CD14-positive monocyte (primary cell): ENCODE data around the gene TUBG2. TPM values are rescaled to one million over a fixed set of nuclear protein-coding genes. Genes with fewer than 3 reads are reported as not detected.

Experiments used
- DNase-seq, 3 donors: peaks; one replicate each; pipeline ENCODE4 v3.0.0-alpha.2; 2011 to 2022
- H2AFZ ChIP-seq: 2 replicates; pipeline ENCODE4 v1.6.0; 2012; ENCODE audit warnings: mild to moderate bottlenecking, low read depth, low read length, inconsistent platforms; ENCODE audit not compliant: insufficient read depth, poor library complexity, severe bottlenecking
- H3K27ac ChIP-seq, 2 donors: 1 replicate in 1 of 2; 2 replicates in 1 of 2; pipeline ENCODE4 v1.5.1; 2012 to 2013; ENCODE audit warnings: low read length in 2 of 2, control low read depth in 1 of 2, inconsistent platforms in 1 of 2, low read depth in 1 of 2, mild to moderate bottlenecking in 1 of 2
- H3K27me3 ChIP-seq, 2 donors: one replicate each; pipeline versions ENCODE4 v1.6.0 to v1.6.1; 2011 to 2013; ENCODE audit warnings: low read length in 2 of 2; ENCODE audit not compliant: control insufficient read depth in 2 of 2, insufficient read depth in 2 of 2
- H3K36me3 ChIP-seq, 2 donors: replicated peaks in 1 of 2; 1 replicate in 1 of 2; 2 replicates in 1 of 2; pipeline versions ENCODE4 v1.5.1 to v1.6.1; 2012 to 2013; ENCODE audit warnings: low read length in 2 of 2, control low read depth in 1 of 2, inconsistent platforms in 1 of 2, mild to moderate bottlenecking in 1 of 2; ENCODE audit not compliant: insufficient read depth in 2 of 2, control insufficient read depth in 1 of 2
- H3K4me1 ChIP-seq, 2 donors: 1 replicate in 1 of 2; 2 replicates in 1 of 2; pipeline versions ENCODE4 v1.5.1 to v1.6.1; 2012 to 2013; ENCODE audit warnings: low read length in 2 of 2, control low read depth in 1 of 2, inconsistent platforms in 1 of 2, mild to moderate bottlenecking in 1 of 2, moderate library complexity in 1 of 2; ENCODE audit not compliant: insufficient read depth in 2 of 2, control insufficient read depth in 1 of 2
- H3K4me2 ChIP-seq: replicated peaks from 2 replicates; pipeline ENCODE3; 2012; ENCODE audit warnings: low read length, moderate library complexity, mild to moderate bottlenecking; ENCODE audit not compliant: poor library complexity, severe bottlenecking; ENCODE audit errors: extremely low read depth
- H3K4me3 ChIP-seq, 3 experiments: fragments of 200-600 bp in 1 of 3; sonication (generic) in 1 of 3; replicated peaks in 1 of 3; 1 replicate in 2 of 3; 2 replicates in 1 of 3; pipeline ENCODE4 v1.5.1; 2011 to 2013; ENCODE audit warnings: low read length in 3 of 3, mild to moderate bottlenecking in 3 of 3, control low read depth in 2 of 3, low read depth in 2 of 3, inconsistent platforms in 1 of 3, moderate library complexity in 1 of 3
- H3K79me2 ChIP-seq: 2 replicates; pipeline ENCODE4 v1.6.0; 2012; ENCODE audit warnings: mild to moderate bottlenecking, control low read depth, inconsistent platforms, low read length, moderate library complexity; ENCODE audit not compliant: insufficient read depth
- H3K9ac ChIP-seq: 2 replicates; pipeline ENCODE4 v1.6.0; 2017; ENCODE audit warnings: low read length, mild to moderate bottlenecking; ENCODE audit not compliant: insufficient read depth, poor library complexity, severe bottlenecking
- H3K9me3 ChIP-seq, 2 donors: replicated peaks in 1 of 2; 1 replicate in 1 of 2; 2 replicates in 1 of 2; pipeline versions ENCODE4 v1.5.1 to v1.6.1; 2012 to 2013; ENCODE audit warnings: low read length in 2 of 2, control low read depth in 1 of 2; ENCODE audit not compliant: control insufficient read depth in 1 of 2, insufficient read depth in 1 of 2
- H4K20me1 ChIP-seq: 2 replicates; pipeline ENCODE4 v1.6.0; 2012; ENCODE audit warnings: mild to moderate bottlenecking, low read length, control low read depth, moderate library complexity; ENCODE audit not compliant: insufficient read depth
- H3K27ac Mint-ChIP-seq, 7 donors: one replicate each; pipeline ENCODE4 v1.8.0; 2020; ENCODE audit warnings: mild to moderate bottlenecking in 7 of 7, mixed read lengths in 7 of 7, moderate library complexity in 6 of 7, inconsistent platforms in 2 of 7
- H3K27me3 Mint-ChIP-seq, 3 donors: one replicate each; pipeline ENCODE4 v1.8.0; 2021 to 2022; ENCODE audit warnings: low read depth in 3 of 3, mild to moderate bottlenecking in 3 of 3, mixed read lengths in 3 of 3, moderate library complexity in 3 of 3, inconsistent platforms in 1 of 3
- H3K36me3 Mint-ChIP-seq, 2 donors: one replicate each; pipeline ENCODE4 v1.8.0; 2020; ENCODE audit warnings: mixed read lengths in 2 of 2, inconsistent platforms in 1 of 2, mild to moderate bottlenecking in 1 of 2
- H3K4me1 Mint-ChIP-seq: one replicate; pipeline ENCODE4 v1.8.0; 2020; ENCODE audit warnings: mild to moderate bottlenecking, mixed read lengths
- H3K4me3 Mint-ChIP-seq, 2 donors: one replicate each; pipeline ENCODE4 v1.8.0; 2020; ENCODE audit warnings: mild to moderate bottlenecking in 2 of 2, mixed read lengths in 2 of 2, moderate library complexity in 1 of 2
- H3K9me3 Mint-ChIP-seq, 7 donors: one replicate each; pipeline ENCODE4 v1.8.0; 2020 to 2022; ENCODE audit warnings: mixed read lengths in 7 of 7, mild to moderate bottlenecking in 6 of 7, moderate library complexity in 6 of 7, inconsistent platforms in 2 of 7
- CTCF ChIP-seq: fragments of 200-600 bp; IDR thresholded peaks from one replicate; pipeline ENCODE4 v1.8.0; 2022; ENCODE audit warnings: antibody characterized with exemption, mild to moderate bottlenecking
- WGBS: methylation state at CpG from one replicate; pipeline ENCODE4 v1.1.5; 2013; ENCODE audit warnings: missing lambda C conversion rate; ENCODE audit not compliant: insufficient coverage; 5-methylcytosine and 5-hydroxymethylcytosine counted together
- intact Hi-C, 2 donors: fragments of 100-400 bp; cut with micrococcal nuclease; formaldehyde crosslinking; loops; one replicate each; pipeline versions ENCODE4 v1.15.0 to v1.15.1; 2023
- polyA plus RNA-seq, 3 donors: library from polyadenylated mRNA; depleted of rRNA in 1 of 3; unstranded in 2 of 3; stranded (reverse) in 1 of 3; fragments of 300-500 nt in 2 of 3; fragments of >200 nt in 1 of 3; fragmentation: Illumina TruSeq in 2 of 3; gene quantifications; 1 replicate in 2 of 3; 2 replicates in 1 of 3; pipeline ENCODE4 v1.2.3, GENCODE V29; 2012 to 2021

The TUBG2 gene
- polyA plus RNA-seq, 3 donors: 0.31 to 7.3 (median 0.47) TPM

- intact Hi-C loops: no loop called here
- TF ChIP-seq CTCF: no peak
- no peak overlapping the region for H3K27ac Mint-ChIP-seq
- Histone ChIP-seq H3K27me3 (peaks cover 14 to 17% of the 10 kb centered on the region in 2 donors), H3K9me3 (peaks cover 0 to 9% of the 10 kb centered on the region in 2 donors), H3K4me3 (no peak overlapping the region), H3K4me1 (peaks cover 5 to 11% of the 10 kb centered on the region in 2 donors), H3K27ac (no peak overlapping the region), H3K79me2 (no peaks in the 10 kb centered on the region), H4K20me1 (no peaks in the 10 kb centered on the region), H2AFZ (no peak overlapping the region), H3K9ac (no peak overlapping the region), H3K36me3 (no peaks in the 10 kb centered on the region), H3K4me2 (no peak overlapping the region)
- H3K9me3 Mint-ChIP-seq: peaks cover 0 to 12% (median 4%) of the 10 kb centered on the region in 7 donors
- no peak for DNase-seq
- no peak overlapping the region for H3K4me3 Mint-ChIP-seq
- peaks cover 3% of the 10 kb centered on the region in 2 donors for H3K36me3 Mint-ChIP-seq
- WGBS: 92% methylated on average over 25 of the region's 27 CpGs
- H3K4me1 Mint-ChIP-seq: peaks cover 11% of the 10 kb centered on the region
- peaks cover 24 to 36% (median 26%) of the 10 kb centered on the region in 3 donors for H3K27me3 Mint-ChIP-seq
These were observed 28.7 kb downstream of the TUBG2 start for GRCh38 chr17:42687707-42688320.

- no peak for TF ChIP-seq CTCF
- Mint-ChIP-seq H3K36me3 (peaks cover 0 to under 1% of the 10 kb centered on the region in 2 donors), H3K9me3 (no peaks in the 10 kb centered on the region), H3K4me3 (no peak overlapping the region), H3K27ac (peak overlapping the region in 1 of 7 donors; percentile 37), H3K27me3 (peaks cover 0 to 12% (median under 1%) of the 10 kb centered on the region in 3 donors), H3K4me1 (no peaks in the 10 kb centered on the region)
- 91% methylated on average over 8 of the region's 10 CpGs for WGBS
- Histone ChIP-seq H2AFZ (no peak overlapping the region), H3K4me1 (no peaks in the 10 kb centered on the region), H3K9me3 (no peaks in the 10 kb centered on the region), H3K36me3 (no peaks in the 10 kb centered on the region), H3K27ac (no peak overlapping the region), H3K4me2 (no peak overlapping the region), H3K9ac (no peak overlapping the region), H3K4me3 (no peak overlapping the region), H3K79me2 (no peaks in the 10 kb centered on the region), H4K20me1 (no peaks in the 10 kb centered on the region), H3K27me3 (no peaks in the 10 kb centered on the region)
- DNase-seq: no peak
- intact Hi-C loops: no loop called here
These were observed 31.5 kb downstream of the TUBG2 start for GRCh38 chr17:42690596-42690995.
